ENCODE data around the gene CATSPERD.
"Not testable (repeated sequence)": the region's sequence is repeated elsewhere in the genome, so short reads cannot be mapped to it uniquely, and the experiment has no call there.

CATSPERD gene

GRCh38 chr19:5765220-5765619 is 44.8 kb downstream of the CATSPERD start:
- DNase-seq (ENCODE audit: extremely low read depth, low read depth) = no peak
- no peak for TF ChIP-seq CTCF (IDR thresholded peaks at IDR 0.05; ENCODE audit: low read depth, low read length)

GRCh38 chr19:5767949-5768348 is 47.5 kb downstream of the CATSPERD start:
- TF ChIP-seq CTCF (IDR thresholded peaks at IDR 0.05; ENCODE audit: low read depth, low read length) = no peak
- DNase-seq (ENCODE audit: extremely low read depth, low read depth) = no peak

GRCh38 chr19:5772416-5772815 is 52.0 kb downstream of the CATSPERD start:
- TF ChIP-seq CTCF (IDR thresholded peaks at IDR 0.05; ENCODE audit: low read depth, low read length) = no peak
- no peak for DNase-seq (ENCODE audit: extremely low read depth, low read depth)

GRCh38 chr19:5773276-5773675 is 52.8 kb downstream of the CATSPERD start:
- TF ChIP-seq CTCF (IDR thresholded peaks at IDR 0.05; ENCODE audit: low read depth, low read length) = no peak

GRCh38 chr19:5774921-5775320 is 54.5 kb downstream of the CATSPERD start:
- no peak for TF ChIP-seq CTCF (IDR thresholded peaks at IDR 0.05; ENCODE audit: low read depth, low read length)

More at GRCh38 chr19:5773276-5773675, 52.8 kb downstream of the CATSPERD start:
- no peak for DNase-seq (ENCODE audit: extremely low read depth, low read depth)

GRCh38 chr19:5775668-5776309 is 55.4 kb downstream of the CATSPERD start:
- DNase-seq (ENCODE audit: extremely low read depth, low read depth) = peak; percentile 87
- no peak for TF ChIP-seq CTCF (IDR thresholded peaks at IDR 0.05; ENCODE audit: low read depth, low read length)

More at GRCh38 chr19:5774921-5775320, 54.5 kb downstream of the CATSPERD start:
- DNase-seq (ENCODE audit: extremely low read depth, low read depth) = no peak

- no peak for TF ChIP-seq CTCF (IDR thresholded peaks at IDR 0.05; ENCODE audit: low read depth, low read length)
- no peak for DNase-seq (ENCODE audit: extremely low read depth, low read depth)
These were observed 58.0 kb downstream of the CATSPERD start for GRCh38 chr19:5778402-5778801.

- DNase-seq (ENCODE audit: extremely low read depth, low read depth) = not testable (repeated sequence)
These were observed 60.5 kb downstream of the CATSPERD start for GRCh38 chr19:5780916-5781315.
